Measurements from ENCODE around the gene TIGD3. TPM values are rescaled to one million over a fixed set of nuclear protein-coding genes. Genes with fewer than 3 reads are reported as not detected.

TIGD3 gene
- total and polyA plus RNA-seq, 2 of the 13 experiments (the other 11 are each of a cell fraction or from before 2014, with no cell fraction given) = 0.49 to 4.9 TPM

- TF ChIP-seq MIER3 (CRISPR knock-in tag; IDR thresholded peaks at IDR 0.05; ENCODE audit: borderline replicate concordance) (peak; percentile 67; the same call in 1 of the 2 replicates), ZSCAN20 (CRISPR knock-in tag; IDR thresholded peaks at IDR 0.05; ENCODE audit: borderline replicate concordance) (no peak), ZBTB20 (CRISPR knock-in tag; IDR thresholded peaks at IDR 0.05; ENCODE audit: borderline replicate concordance, low read depth) (0 out of 2 replicates have a peak, but pooled peaks have one; percentile 31), DNMT3B (CRISPR knock-in tag; conservative IDR thresholded peaks at IDR 0.05) (no peak), POLR2AphosphoS2 (IDR thresholded peaks at IDR 0.05; ENCODE audit: low read depth, low read length) (no peak), HOXA5 (CRISPR knock-in tag; IDR thresholded peaks at IDR 0.05) (no peak), MTA1 (CRISPR knock-in tag; IDR thresholded peaks at IDR 0.05; ENCODE audit: borderline replicate concordance) (peak; percentile 54; the same call in 1 of the 2 replicates), ZNF317 (CRISPR knock-in tag; IDR thresholded peaks at IDR 0.05) (0 out of 2 replicates have a peak, but pooled peaks have one; percentile 32), RXRB (CRISPR knock-in tag; IDR thresholded peaks at IDR 0.05; ENCODE audit: borderline replicate concordance) (peak; percentile 77; the same call in 1 of the 2 replicates), LCORL (IDR thresholded peaks at IDR 0.05) (0 out of 2 replicates have a peak, but pooled peaks have one; percentile 37), LCORL (CRISPR knock-in tag; IDR thresholded peaks at IDR 0.05) (peak; percentile 69), ZNF225 (CRISPR knock-in tag; IDR thresholded peaks at IDR 0.05) (no peak), ZNF232 (CRISPR knock-in tag; IDR thresholded peaks at IDR 0.05; ENCODE audit: borderline replicate concordance) (peak; percentile 47; the same call in 1 of the 2 replicates), KDM3A (CRISPR knock-in tag; IDR thresholded peaks at IDR 0.05; ENCODE audit: low read depth) (no peak), ZBTB43 (CRISPR knock-in tag; conservative IDR thresholded peaks at IDR 0.05) (peak; percentile 81), ZNF749 (CRISPR knock-in tag; IDR thresholded peaks at IDR 0.05; ENCODE audit: borderline replicate concordance) (0 out of 2 replicates have a peak, but pooled peaks have one; percentile 35), ARID2 (CRISPR knock-in tag; IDR thresholded peaks at IDR 0.05; ENCODE audit: borderline replicate concordance) (peak; percentile 67; the same call in 1 of the 2 replicates), ZNF883 (CRISPR knock-in tag; IDR thresholded peaks at IDR 0.05; ENCODE audit: not compliant biosample characterization) (no peak), DRAP1 (CRISPR knock-in tag; IDR thresholded peaks at IDR 0.05) (peak; percentile 40; the same call in 1 of the 2 replicates), ZBTB25 (CRISPR knock-in tag; IDR thresholded peaks at IDR 0.05) (peak; percentile 68), PLSCR1 (CRISPR knock-in tag; IDR thresholded peaks at IDR 0.05; ENCODE audit: borderline replicate concordance) (no peak), HNRNPUL1 (IDR thresholded peaks at IDR 0.05; ENCODE audit: low read depth, low read length) (no peak), RAD51 (IDR thresholded peaks at IDR 0.05; ENCODE audit: borderline replicate concordance) (no peak), IRF2 (CRISPR knock-in tag; IDR thresholded peaks at IDR 0.05) (no peak), TBP (CRISPR knock-in tag; IDR thresholded peaks at IDR 0.05) (no peak)
These were observed 48.9 kb upstream of the TIGD3 start (continued) for GRCh38 chr11:65305501-65306268.
